H1 (cell line): ENCODE measurements around the gene CNNM3.

Experiments
- BRCA1 ChIP-seq: IDR thresholded peaks from 2 replicates; pipeline ENCODE4 v1.6.1; 2012; ENCODE audit warnings: low read depth, low read length, improper control_type of control experiment
- CHD1 ChIP-seq: IDR thresholded peaks from 2 replicates; pipeline ENCODE4 v1.6.1; 2012; ENCODE audit warnings: low read depth, low read length, improper control_type of control experiment
- EP300 ChIP-seq, 2 experiments: IDR thresholded peaks; 1 replicate in 1 of 2; 2 replicates in 1 of 2; pipeline ENCODE4 v1.6.1; 2011 to 2012; ENCODE audit warnings: low read depth in 2 of 2, low read length in 2 of 2, mild to moderate bottlenecking in 2 of 2, borderline replicate concordance in 1 of 2, inconsistent platforms in 1 of 2, moderate library complexity in 1 of 2
- EZH2 ChIP-seq: fragments of 200-600 bp; sonication (generic); IDR thresholded peaks from 2 replicates; pipeline ENCODE4 v1.7.1; 2012; ENCODE audit warnings: low read depth, mild to moderate bottlenecking, moderate library complexity, low read length, inconsistent platforms; ENCODE audit not compliant: severe bottlenecking
- GTF2F1 ChIP-seq: IDR thresholded peaks from 2 replicates; pipeline ENCODE4 v1.6.1; 2012; ENCODE audit warnings: low read depth, low read length, improper control_type of control experiment, borderline replicate concordance
- POLR2A ChIP-seq, 2 experiments: IDR thresholded peaks; 1 replicate in 1 of 2; 2 replicates in 1 of 2; pipeline ENCODE4 v1.6.1; 2011; ENCODE audit warnings: low read depth in 2 of 2, low read length in 2 of 2, mild to moderate bottlenecking in 2 of 2; ENCODE audit errors: control extremely low read depth in 1 of 2
- POLR2AphosphoS5 ChIP-seq: IDR thresholded peaks from 2 replicates; pipeline ENCODE4 v1.6.1; 2011; ENCODE audit warnings: low read depth, low read length
- SIN3A ChIP-seq, 2 experiments: IDR thresholded peaks in 1 of 2; conservative IDR thresholded peaks in 1 of 2; 2 replicates each; pipeline ENCODE4 v1.6.1; 2011 to 2012; ENCODE audit warnings: low read length in 2 of 2, improper control_type of control experiment in 1 of 2, low read depth in 1 of 2, mild to moderate bottlenecking in 1 of 2
- SIRT6 ChIP-seq: IDR thresholded peaks from one replicate; pipeline ENCODE4 v1.7.1; 2012; ENCODE audit warnings: low read length, inconsistent platforms
- TAF1 ChIP-seq: IDR thresholded peaks from 2 replicates; pipeline ENCODE4 v1.6.1; 2011; ENCODE audit warnings: mild to moderate bottlenecking, low read depth, low read length
- TF ChIP-seq, protein P1 (sequence below), 3 experiments: IDR thresholded peaks; 1 replicate in 2 of 3; 2 replicates in 1 of 3; pipeline versions ENCODE4 v1.5.1 to v1.6.1; 2011; ENCODE audit warnings: low read length in 3 of 3, mild to moderate bottlenecking in 3 of 3, inconsistent platforms in 2 of 3, low read depth in 1 of 3, moderate library complexity in 1 of 3; ENCODE audit not compliant: insufficient read depth in 1 of 3; ENCODE audit errors: control extremely low read depth in 1 of 3

DNA sequence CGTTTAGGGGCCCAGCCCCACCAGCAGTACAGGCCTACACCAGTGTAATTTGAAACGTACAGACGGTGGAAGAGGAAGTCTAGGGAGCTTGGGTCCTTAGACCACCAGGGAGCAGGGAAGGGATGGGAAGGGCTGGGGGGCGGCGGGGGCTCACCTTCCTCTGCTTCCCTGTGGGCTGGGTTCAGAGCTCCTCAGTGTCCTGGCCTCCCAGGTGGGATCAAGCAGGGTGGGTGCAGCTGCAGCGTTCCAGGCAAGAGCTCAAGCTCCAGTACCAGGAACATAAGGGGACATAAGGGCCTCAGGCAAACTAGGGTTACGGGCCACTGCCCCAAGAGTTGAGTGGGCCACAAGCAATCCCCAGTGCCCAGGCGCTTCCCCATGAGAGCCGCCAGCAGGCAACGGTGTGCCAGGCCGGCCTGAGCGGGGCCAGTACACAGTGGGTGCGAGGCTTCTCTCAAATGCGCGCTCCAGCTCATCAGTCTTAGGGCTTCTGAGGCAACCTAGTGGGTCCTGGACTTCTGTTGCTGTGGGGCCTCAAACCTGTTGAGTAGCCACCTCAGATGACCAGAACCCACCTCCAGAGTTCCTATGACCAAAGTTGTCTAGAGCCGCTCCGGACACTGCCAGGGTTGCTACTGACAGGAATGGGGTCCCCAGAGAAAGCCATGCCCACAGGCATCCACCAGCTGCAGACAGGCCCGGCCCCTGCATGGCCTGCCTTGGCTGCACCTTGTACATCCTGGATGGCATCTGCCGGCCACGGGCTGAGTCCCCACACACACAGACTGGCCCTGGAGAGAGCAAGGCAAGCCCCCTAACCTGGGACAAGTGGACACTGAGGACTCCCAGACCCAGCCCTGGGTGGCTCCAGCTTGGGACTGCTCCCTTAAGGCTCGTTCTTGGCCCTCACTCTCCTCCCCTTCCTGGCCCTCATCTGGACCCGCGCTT, 22.6 kb downstream of the CNNM3 start:
- no peak for TF ChIP-seq EZH2
- TF ChIP-seq CHD1 = no peak
- no peak for TF ChIP-seq TAF1
- no peak for TF ChIP-seq POLR2A (IDR thresholded peaks at IDR 0.05; ENCODE audit: control extremely low read depth in 1 of 2, low read depth in 2 of 2, low read length in 2 of 2)
- TF ChIP-seq, protein P1, sequence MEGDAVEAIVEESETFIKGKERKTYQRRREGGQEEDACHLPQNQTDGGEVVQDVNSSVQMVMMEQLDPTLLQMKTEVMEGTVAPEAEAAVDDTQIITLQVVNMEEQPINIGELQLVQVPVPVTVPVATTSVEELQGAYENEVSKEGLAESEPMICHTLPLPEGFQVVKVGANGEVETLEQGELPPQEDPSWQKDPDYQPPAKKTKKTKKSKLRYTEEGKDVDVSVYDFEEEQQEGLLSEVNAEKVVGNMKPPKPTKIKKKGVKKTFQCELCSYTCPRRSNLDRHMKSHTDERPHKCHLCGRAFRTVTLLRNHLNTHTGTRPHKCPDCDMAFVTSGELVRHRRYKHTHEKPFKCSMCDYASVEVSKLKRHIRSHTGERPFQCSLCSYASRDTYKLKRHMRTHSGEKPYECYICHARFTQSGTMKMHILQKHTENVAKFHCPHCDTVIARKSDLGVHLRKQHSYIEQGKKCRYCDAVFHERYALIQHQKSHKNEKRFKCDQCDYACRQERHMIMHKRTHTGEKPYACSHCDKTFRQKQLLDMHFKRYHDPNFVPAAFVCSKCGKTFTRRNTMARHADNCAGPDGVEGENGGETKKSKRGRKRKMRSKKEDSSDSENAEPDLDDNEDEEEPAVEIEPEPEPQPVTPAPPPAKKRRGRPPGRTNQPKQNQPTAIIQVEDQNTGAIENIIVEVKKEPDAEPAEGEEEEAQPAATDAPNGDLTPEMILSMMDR (IDR thresholded peaks at IDR 0.05; ENCODE audit: control extremely low read depth in 1 of 3, insufficient read depth in 1 of 3, low read depth in 1 of 3, low read length in 3 of 3) = no peak
- no peak for TF ChIP-seq GTF2F1
- no peak for TF ChIP-seq SIN3A (conservative IDR thresholded peaks at IDR 0.05 in 1 of 2, IDR thresholded peaks at IDR 0.05 in 1 of 2; ENCODE audit: low read depth in 1 of 2, low read length in 2 of 2)
- TF ChIP-seq EP300 (IDR thresholded peaks at IDR 0.05; ENCODE audit: borderline replicate concordance in 1 of 2, low read depth in 2 of 2, low read length in 2 of 2) = no peak
- TF ChIP-seq POLR2AphosphoS5 = no peak; the same call in 1 of the 2 replicates
- no peak for TF ChIP-seq SIRT6
- no peak for TF ChIP-seq BRCA1
